HEK293 (cell line): ENCODE results near the gene HDGF.

Experiments used
- CTCF ChIA-PET: fragments of 350-600 bp; formaldehyde crosslinking; extraction: SDS; loops from one replicate; lab custom pipeline; 2021; ENCODE audit warnings: antibody characterized with exemption; lab: Yijun Ruan, JAX
- POLR2A ChIA-PET: fragments of 300-600 bp; formaldehyde crosslinking; extraction: SDS; loops from one replicate; lab custom pipeline; 2020; ENCODE audit warnings: antibody characterized with exemption, inconsistent platforms; lab: Yijun Ruan, JAX
- H3K27ac ChIP-seq: fragments of 200-500 bp; sonication (Bioruptor generic); 2 replicates; pipeline ENCODE4 v1.5.1; 2014; ENCODE audit warnings: low read depth, low read length, control low read depth, inconsistent platforms; ENCODE audit errors: extremely low read depth
- H3K36me3 ChIP-seq, 2 experiments: fragments of 200-500 bp in 1 of 2; sonication (Bioruptor generic) in 1 of 2; 1 replicate in 1 of 2; 2 replicates in 1 of 2; pipeline ENCODE4 v1.5.1; 2014 to 2017; ENCODE audit warnings: inconsistent platforms in 2 of 2, low read length in 2 of 2; ENCODE audit not compliant: control insufficient read depth in 2 of 2, insufficient read depth in 1 of 2
- H3K4me1 ChIP-seq: fragments of 200-500 bp; sonication (Bioruptor generic); 2 replicates; pipeline ENCODE4 v1.5.1; 2014; ENCODE audit warnings: mild to moderate bottlenecking, low read length, inconsistent platforms; ENCODE audit not compliant: control insufficient read depth, insufficient read depth
- H3K4me3 ChIP-seq: 2 replicates; pipeline ENCODE4 v1.5.1; 2011; ENCODE audit warnings: low read depth, mild to moderate bottlenecking, control low read depth, low read length, moderate library complexity
- H3K9me3 ChIP-seq: fragments of 200-500 bp; sonication (Bioruptor generic); 2 replicates; pipeline ENCODE4 v1.5.1; 2014; ENCODE audit warnings: low read depth, low read length, inconsistent platforms; ENCODE audit not compliant: control insufficient read depth, insufficient read depth
- CTCF ChIP-seq: fragments of 450-650 bp; formaldehyde crosslinking; IDR thresholded peaks from 2 replicates; pipeline ENCODE4 v1.5.1; 2016; ENCODE audit warnings: missing biosample characterization, missing genetic modification characterization
- HIC1 ChIP-seq: fragments of 450-650 bp; formaldehyde crosslinking; IDR thresholded peaks from 2 replicates; pipeline ENCODE4 v1.5.1; 2016; ENCODE audit warnings: missing biosample characterization, missing genetic modification characterization
- IKZF3 ChIP-seq: fragments of 450-650 bp; IDR thresholded peaks from 2 replicates; pipeline ENCODE4 v1.5.0; 2018; ENCODE audit warnings: missing biosample characterization, mild to moderate bottlenecking, missing genetic modification characterization, moderate library complexity
- KLF16 ChIP-seq: fragments of 450-650 bp; formaldehyde crosslinking; IDR thresholded peaks from 2 replicates; pipeline ENCODE4 v1.5.1; 2017; ENCODE audit warnings: missing biosample characterization, missing genetic modification characterization
- PATZ1 ChIP-seq: fragments of 450-650 bp; formaldehyde crosslinking; IDR thresholded peaks from 2 replicates; pipeline ENCODE4 v1.5.1; 2016; ENCODE audit warnings: missing biosample characterization, missing genetic modification characterization
- PRDM6 ChIP-seq: fragments of 450-650 bp; formaldehyde crosslinking; IDR thresholded peaks from 2 replicates; pipeline ENCODE4 v1.5.1; 2017; ENCODE audit warnings: missing biosample characterization, missing genetic modification characterization
- REST ChIP-seq: fragments of 450-650 bp; formaldehyde crosslinking; IDR thresholded peaks from 2 replicates; pipeline ENCODE4 v1.5.1; 2016; ENCODE audit warnings: missing biosample characterization, missing genetic modification characterization
- YY1 ChIP-seq: fragments of 450-650 bp; formaldehyde crosslinking; IDR thresholded peaks from 2 replicates; pipeline ENCODE4 v1.5.1; 2018; ENCODE audit warnings: missing biosample characterization, missing genetic modification characterization
- ZBTB48 ChIP-seq: fragments of 450-650 bp; formaldehyde crosslinking; IDR thresholded peaks from 2 replicates; pipeline ENCODE4 v1.5.1; 2016; ENCODE audit warnings: missing biosample characterization, missing genetic modification characterization
- ZBTB7A ChIP-seq: fragments of 450-650 bp; formaldehyde crosslinking; IDR thresholded peaks from 2 replicates; pipeline ENCODE4 v1.5.1; 2016; ENCODE audit warnings: low read depth, missing biosample characterization, missing genetic modification characterization
- ZFP37 ChIP-seq: fragments of 450-650 bp; formaldehyde crosslinking; IDR thresholded peaks from 2 replicates; pipeline ENCODE4 v1.5.1; 2016; ENCODE audit warnings: missing biosample characterization, missing genetic modification characterization
- ZNF211 ChIP-seq: fragments of 450-650 bp; formaldehyde crosslinking; IDR thresholded peaks from 2 replicates; pipeline ENCODE4 v1.5.1; 2016; ENCODE audit warnings: low read depth, missing biosample characterization, missing genetic modification characterization
- ZNF24 ChIP-seq: fragments of 450-650 bp; formaldehyde crosslinking; IDR thresholded peaks from 2 replicates; pipeline ENCODE4 v1.5.1; 2016; ENCODE audit warnings: missing biosample characterization, missing genetic modification characterization
- ZNF366 ChIP-seq: fragments of 450-650 bp; formaldehyde crosslinking; conservative IDR thresholded peaks from 2 replicates; pipeline ENCODE4 v1.5.1; 2016; ENCODE audit warnings: missing biosample characterization, missing genetic modification characterization
- ZNF391 ChIP-seq: fragments of 450-650 bp; formaldehyde crosslinking; IDR thresholded peaks from 2 replicates; pipeline ENCODE4 v1.5.1; 2016; ENCODE audit warnings: low read depth, missing biosample characterization, missing genetic modification characterization, borderline replicate concordance
- ZNF404 ChIP-seq: fragments of 450-650 bp; formaldehyde crosslinking; IDR thresholded peaks from 2 replicates; pipeline ENCODE4 v1.5.1; 2017; ENCODE audit warnings: missing biosample characterization, missing genetic modification characterization
- ZNF510 ChIP-seq: fragments of 450-650 bp; formaldehyde crosslinking; IDR thresholded peaks from 2 replicates; pipeline ENCODE4 v1.5.1; 2018; ENCODE audit warnings: mild to moderate bottlenecking, missing genetic modification characterization, missing biosample characterization; ENCODE audit not compliant: insufficient replicate concordance
- ZNF596 ChIP-seq: fragments of 450-650 bp; IDR thresholded peaks from 2 replicates; pipeline ENCODE4 v1.5.0; 2018; ENCODE audit warnings: missing biosample characterization, mild to moderate bottlenecking, missing genetic modification characterization, moderate library complexity
- ZNF639 ChIP-seq: fragments of 450-650 bp; formaldehyde crosslinking; IDR thresholded peaks from 2 replicates; pipeline ENCODE4 v1.5.1; 2016; ENCODE audit warnings: missing biosample characterization, missing genetic modification characterization
- ZNF701 ChIP-seq: fragments of 450-650 bp; formaldehyde crosslinking; IDR thresholded peaks from 2 replicates; pipeline ENCODE4 v1.5.1; 2016; ENCODE audit warnings: missing biosample characterization, missing genetic modification characterization
- ZNF707 ChIP-seq: fragments of 450-650 bp; formaldehyde crosslinking; IDR thresholded peaks from 2 replicates; pipeline ENCODE4 v1.5.1; 2016; ENCODE audit warnings: missing biosample characterization, missing genetic modification characterization
- ZSCAN16 ChIP-seq: fragments of 450-650 bp; formaldehyde crosslinking; IDR thresholded peaks from 2 replicates; pipeline ENCODE4 v1.5.1; 2016; ENCODE audit warnings: missing biosample characterization, missing genetic modification characterization

HDGF gene

GRCh38 chr1:156725683-156726280 is 25.7 kb downstream of the HDGF start (continued):
- TF ChIP-seq PATZ1 (tag by site-specific recombination) = peak; percentile 34; the same call in 1 of the 2 replicates
- peak; percentile 45; the same call in 1 of the 2 replicates for TF ChIP-seq IKZF3 (tag by site-specific recombination)
- TF ChIP-seq ZNF391 = peak; percentile 20; the same call in 1 of the 2 replicates
- peak; percentile 84 for TF ChIP-seq ZNF366
- TF ChIP-seq ZNF24 (tag by site-specific recombination) = 0 out of 2 replicates have a peak, but pooled peaks have one; percentile 48
- no peak for TF ChIP-seq YY1
- TF ChIP-seq ZNF707 (tag by site-specific recombination) = no peak
- TF ChIP-seq CTCF (tag by site-specific recombination) = peak; percentile 98
- peak; percentile 50; the same call in 1 of the 2 replicates for TF ChIP-seq REST (tag by site-specific recombination)
- peak; percentile 91 for TF ChIP-seq ZFP37
- TF ChIP-seq ZNF639 (tag by site-specific recombination) = peak; percentile 22; the same call in 1 of the 2 replicates

- H3K27ac ChIP-seq = no peak overlapping the region
- H3K4me3 ChIP-seq = no peak overlapping the region
- no peaks in the 10 kb centered on the region for H3K9me3 ChIP-seq
- POLR2A ChIA-PET = interaction anchor here (0.6 to 1.7 kb wide), 5 partner anchors 19 to 97 kb away, joined by 3 to 10 read pairs (median 4); partner anchors contain the start of genes HDGF and MRPL24
- CTCF ChIA-PET = interaction anchor here (0.5 to 7.1 kb wide), 11 partner anchors 9 to 206 kb away, joined by 3 to 112 read pairs (median 4); partner anchors contain the start of gene CRABP2
- H3K36me3 ChIP-seq = peaks cover 7 to 66% of the 10 kb centered on the region in 2 experiments; a peak in 2 of 3 replicates
- H3K4me1 ChIP-seq = no peaks in the 10 kb centered on the region; the same call in 1 of the 2 replicates
- TF ChIP-seq ZNF211 (tag by site-specific recombination) (no peak), PRDM6 (tag by site-specific recombination) (no peak), ZSCAN16 (tag by site-specific recombination) (no peak), HIC1 (tag by site-specific recombination) (no peak), ZBTB7A (tag by site-specific recombination) (no peak), ZNF510 (no peak), ZNF596 (no peak), ZNF404 (no peak), ZNF701 (tag by site-specific recombination) (no peak), KLF16 (tag by site-specific recombination) (no peak), ZBTB48 (tag by site-specific recombination) (no peak)
Observed at GRCh38 chr1:156721535-156721934, 29.9 kb downstream of the HDGF start.
